ENCODE results near the gene TGM5.
"Not testable (repeated sequence)": the region's sequence is repeated elsewhere in the genome, so short reads cannot be mapped to it uniquely, and the experiment has no call there.

TGM5 gene

DNA sequence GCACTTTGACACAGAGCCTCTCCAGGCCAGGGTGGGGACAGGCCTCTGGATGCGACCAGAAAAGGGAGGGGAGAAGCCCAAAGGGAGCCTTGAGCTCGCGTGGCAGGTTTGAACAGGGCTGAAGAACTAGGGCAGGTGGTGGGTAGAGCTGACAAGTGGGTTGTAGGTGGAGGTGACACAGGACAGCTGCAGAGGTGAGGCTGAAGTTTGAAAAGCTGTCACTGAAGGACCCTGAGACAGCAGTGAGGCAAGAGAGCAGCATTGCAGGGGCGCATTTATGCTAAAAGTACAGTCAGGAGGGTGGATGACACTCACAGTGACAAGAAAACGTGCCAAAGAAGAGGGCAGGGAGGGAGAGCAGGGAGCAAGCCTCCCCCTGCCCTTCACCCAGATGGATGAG lies 24.1 kb downstream of the TGM5 start:
- no peak for DNase-seq

DNA sequence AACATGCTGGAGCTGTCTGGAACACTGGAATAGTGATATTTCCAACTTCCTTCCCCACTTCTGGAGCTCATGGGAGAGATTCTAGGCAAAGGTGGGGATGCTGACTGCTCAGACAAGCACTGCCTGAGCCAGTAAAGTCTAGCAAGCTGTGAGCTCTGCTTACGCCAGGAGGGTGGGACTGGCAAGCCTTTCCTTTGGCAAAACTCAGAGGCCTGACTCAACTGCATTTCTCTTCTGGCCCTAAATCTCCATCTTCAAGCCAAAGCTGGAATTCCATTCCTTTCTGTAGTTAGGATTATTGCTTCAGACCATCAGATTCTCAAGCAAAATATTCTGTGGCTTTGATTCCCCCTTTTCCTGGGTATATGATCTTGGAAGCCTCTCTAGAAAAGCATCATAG lies 25.6 kb downstream of the TGM5 start:
- DNase-seq, result no peak

DNA sequence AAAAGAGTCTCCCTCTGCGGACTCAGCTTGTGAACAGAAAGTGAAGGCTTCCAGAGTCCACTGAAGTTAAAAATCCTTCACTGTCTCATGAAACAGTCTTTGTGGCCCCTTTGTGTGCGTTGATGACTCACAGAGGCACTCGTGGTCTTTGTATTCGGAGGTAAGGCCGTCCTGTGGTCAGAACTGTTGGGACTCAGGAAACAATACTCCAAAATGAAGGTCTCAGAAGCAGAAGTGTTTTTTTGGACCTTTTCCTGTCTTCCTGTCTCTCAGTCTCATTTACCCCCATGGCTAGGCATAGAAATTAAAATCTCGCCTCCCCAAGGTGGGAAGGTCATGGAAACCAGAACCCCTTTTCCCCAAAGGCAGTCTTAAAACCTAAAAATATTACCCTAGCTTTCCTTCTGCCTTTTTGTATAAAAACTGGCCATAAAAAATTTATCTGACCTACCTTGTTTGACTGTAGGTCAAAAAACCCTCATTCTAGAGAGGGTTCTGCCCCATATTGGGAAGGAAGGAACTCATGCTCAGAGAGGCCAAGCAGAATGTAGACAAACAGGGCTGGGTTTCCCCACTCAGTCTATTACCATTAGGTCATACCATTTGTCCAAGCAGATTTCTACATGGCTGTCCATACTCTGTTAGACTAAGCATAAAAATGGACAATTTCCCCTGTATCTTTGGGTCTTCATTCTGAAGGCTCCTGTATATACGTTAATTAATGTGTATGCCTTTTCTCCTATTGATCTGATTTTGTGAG lies 26.8 kb downstream of the TGM5 start:
- no peak for DNase-seq

DNA sequence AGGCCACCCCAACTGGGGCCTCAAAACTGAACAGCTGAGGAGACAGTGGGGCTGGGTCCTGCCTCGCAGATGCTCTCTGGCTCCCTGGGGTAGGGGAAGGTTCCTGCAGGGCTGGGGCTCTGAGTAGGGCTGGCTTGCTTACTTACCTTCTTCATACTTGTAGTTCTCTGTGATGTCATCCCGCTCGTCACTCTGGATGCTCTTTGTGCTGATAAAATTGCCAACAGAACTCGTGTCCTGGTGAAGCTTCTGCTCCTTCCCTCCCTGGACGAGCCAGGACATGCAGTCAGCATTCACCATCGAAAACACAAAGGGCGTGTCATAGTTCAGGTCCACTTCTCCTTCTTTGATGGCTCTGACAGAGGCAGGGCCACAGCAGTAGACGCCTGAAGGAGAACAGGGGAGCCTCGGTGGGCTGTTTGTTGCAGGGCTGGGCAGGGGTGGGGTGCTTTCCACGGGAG lies 28.0 kb downstream of the TGM5 start:
- DNase-seq, result no peak

DNA sequence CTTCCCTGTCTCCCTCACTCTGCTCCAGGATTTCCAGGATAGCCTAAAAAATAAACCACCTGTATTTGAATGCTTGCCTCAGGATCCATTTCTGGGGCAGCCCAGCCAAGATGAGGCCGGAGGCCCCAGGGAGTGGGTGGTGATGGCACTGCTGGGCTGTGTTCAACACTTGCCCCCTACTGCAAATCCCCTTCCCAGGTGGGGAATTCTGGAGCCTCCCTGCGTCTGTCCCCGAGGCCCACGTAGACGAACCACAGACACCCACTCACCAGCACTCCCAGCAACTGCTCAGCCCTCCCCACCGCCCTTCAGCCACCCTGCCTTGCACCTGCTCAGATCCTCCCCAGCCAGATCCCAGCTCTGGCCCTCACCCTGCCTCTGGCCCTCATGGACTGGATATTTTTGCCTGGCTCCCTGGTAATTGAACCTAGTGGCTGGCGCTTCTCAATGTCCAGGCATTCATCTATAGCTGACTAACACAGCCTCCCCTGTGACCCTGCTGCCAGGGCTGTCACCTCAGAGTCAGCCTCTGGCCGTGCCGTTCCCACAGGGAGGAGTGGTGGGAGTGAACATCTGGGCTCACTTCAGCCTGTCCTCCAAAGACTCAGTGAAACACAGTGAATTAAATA lies 28.8 kb downstream of the TGM5 start:
- DNase-seq, result no peak

DNA sequence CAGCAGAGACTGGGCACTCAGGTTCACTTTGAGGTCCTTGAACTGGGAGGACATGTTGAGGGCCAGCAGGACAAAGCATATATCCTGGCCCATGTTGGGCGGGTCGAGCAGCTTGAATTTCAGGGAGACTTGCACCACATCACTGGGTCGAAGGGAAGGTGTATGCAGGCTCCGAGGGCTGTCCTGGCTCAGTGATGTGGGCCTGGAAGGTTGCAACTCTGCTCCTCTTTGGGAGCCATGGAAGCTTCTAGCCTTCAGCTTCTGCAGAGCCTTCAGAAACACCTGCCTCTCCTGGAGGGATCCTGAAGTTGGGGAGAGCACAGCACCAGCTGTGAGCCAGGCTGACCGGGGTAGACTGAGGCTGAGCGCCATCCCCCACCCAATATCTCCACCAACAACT lies 31.2 kb downstream of the TGM5 start:
- DNase-seq, result no peak

DNA sequence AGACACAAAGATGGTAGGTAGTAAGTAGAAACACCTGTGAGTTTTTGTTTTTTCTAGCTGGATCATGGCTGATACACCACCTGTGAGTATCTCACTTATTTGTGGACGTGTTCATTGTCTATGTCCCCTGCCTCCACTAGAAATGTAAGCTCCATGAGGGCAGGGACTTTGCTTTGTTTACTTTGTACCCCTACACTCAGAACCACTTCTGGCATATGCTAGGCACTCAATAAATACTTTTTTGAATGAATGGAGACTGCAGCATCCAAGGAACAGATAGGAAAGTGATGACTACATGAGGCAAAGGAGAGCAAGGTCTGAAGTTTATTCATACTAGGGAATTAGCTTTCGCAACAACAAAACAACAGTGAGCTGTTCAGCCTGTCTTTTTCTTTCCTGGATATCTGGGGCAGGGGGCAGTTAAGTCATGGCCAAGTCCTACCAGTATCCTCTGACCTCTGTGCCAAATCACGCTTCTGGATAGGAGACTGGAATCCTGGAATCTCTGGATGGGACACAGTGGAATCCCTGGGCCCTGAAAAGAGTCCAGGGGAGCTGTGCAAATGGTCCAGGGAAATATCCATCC lies 34.3 kb downstream of the TGM5 start:
- no peak for DNase-seq

DNA sequence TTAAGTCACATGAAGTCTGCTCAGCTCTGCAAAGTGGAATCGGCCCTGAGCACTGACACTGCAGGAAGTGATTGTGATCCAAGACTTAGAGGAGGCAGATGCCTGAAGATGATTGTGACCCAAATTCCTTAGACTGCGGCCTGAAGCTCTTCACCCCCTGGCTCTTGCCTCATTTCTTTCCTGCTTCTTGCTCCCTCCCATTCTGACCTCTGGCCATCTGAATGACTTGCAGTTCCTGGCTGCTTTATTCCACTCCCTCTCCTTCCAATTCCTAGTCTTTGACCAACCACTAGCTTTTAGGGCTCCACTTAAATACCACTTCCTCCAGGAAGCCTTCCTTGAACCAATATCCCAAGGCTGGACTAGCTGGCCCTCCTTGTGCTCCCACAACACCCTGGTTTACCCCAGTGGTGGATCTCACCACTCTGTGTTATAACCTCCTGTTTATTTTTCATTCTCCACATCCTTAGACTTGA lies 36.0 kb downstream of the TGM5 start:
- DNase-seq, result no peak

DNA sequence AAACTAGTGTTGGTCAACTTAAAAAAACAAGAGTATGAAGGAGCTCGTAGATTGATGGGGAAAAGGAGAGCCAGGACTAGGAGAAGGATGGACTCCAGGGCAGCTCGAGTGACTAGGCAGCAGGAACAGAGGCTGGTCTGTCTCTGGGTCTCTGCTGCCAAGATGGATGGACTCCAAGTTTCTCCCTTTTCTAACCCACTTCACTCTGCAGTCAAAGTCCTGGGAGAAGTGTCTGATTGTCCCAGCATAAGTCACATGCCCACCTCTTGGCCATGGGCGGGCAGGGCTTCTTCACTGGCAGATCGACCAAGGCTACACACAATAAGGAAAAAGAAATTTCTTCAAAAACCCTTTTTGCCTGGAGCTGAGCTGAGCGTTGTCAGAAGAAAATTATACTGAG lies 36.8 kb downstream of the TGM5 start:
- no peak for DNase-seq

DNA sequence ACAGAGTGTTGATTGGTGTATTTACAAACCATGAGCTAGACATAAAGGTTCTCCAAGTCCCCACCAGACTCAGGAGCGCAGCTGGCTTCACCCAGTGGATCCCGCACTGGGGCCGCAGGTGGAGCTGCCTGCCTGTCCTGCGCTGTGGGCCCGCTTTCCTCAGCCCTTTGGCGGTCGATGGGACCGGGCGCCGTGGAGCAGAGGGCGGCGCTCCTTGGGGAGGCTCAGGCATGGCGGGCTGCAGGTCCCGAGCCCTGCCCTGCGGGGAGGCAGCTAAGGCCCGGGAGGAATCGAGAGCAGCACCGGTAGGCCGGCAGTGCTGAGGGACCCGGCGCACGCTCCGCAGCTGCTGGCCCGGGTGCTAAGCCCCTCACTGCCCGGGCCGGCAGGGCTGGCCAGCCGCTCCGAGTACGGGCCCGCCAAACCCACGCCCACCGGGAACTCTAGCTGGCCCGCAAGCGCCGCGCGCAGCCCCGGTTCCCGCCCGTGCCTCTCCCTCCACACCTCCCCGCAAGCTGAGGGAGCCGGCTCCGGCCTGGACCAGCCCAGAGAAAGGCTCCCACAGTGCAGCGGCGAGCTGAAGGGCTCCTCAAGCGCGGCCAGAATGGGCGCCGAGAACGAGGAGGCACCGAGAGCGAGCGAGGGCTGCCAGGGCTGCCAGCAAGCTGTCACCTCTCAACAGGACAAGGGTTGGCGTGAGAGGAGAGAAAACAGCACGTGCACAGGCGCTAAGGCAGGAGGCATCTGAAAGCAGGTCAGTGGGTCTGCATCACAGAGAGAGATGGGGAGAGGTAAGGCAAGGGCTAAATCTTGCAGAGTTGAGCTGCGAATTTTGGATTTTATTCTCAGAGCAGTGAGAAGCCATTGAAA lies 40.1 kb downstream of the TGM5 start:
- no peak for DNase-seq

DNA sequence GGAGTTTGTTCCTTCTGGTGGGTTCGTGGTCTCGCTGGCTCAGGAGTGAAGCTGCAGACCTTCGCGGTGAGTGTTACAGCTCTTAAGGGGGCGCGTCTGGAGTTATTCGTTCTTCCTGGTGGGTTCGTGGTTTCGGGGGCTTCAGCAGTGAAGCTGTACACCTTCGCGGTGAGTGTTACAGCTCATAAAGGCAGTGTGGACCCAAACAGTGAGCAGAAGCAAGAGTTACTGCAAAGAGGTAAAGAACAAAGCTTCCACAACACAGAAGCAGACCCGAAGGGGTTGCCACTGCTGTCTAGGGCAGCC lies 40.8 kb downstream of the TGM5 start:
- DNase-seq, result not testable (repeated sequence)

DNA sequence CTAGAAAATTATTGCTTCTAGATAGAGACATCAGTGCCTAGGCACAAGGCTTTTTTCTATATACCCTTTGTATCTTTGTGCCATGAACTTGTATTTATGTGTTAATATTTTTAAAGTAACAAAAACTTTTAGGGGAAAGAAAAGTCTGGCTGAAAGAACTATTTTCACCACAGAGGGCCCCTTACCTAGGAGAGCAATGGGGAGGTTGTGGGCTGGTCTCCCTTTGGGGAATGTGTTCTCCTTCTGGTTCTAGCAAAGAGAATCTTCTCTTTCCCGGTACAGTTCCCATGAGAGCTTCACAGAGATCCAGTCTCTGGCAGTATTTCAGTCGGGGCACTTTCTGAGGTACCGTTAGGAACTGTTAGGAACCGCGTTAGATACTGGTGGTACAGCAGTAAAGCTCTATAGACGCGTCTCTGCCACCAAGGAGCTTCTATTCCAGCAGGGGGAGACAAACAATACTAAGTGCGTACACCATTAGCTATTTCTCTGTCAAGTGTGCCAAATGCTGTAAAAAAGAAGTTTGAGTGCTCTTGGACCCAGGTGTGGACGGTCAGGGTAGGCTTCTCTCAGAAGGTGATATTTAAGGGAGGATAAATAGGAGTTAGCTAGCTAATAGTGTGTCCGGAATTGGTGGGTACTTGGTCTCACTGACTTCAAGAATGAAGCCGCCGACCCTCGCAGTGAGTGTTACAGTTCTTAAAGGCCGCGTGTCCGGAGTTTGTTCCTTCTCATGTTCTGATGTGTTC lies 41.4 kb downstream of the TGM5 start:
- DNase-seq, result peak in 1 of 2 experiments; percentile 62

DNA sequence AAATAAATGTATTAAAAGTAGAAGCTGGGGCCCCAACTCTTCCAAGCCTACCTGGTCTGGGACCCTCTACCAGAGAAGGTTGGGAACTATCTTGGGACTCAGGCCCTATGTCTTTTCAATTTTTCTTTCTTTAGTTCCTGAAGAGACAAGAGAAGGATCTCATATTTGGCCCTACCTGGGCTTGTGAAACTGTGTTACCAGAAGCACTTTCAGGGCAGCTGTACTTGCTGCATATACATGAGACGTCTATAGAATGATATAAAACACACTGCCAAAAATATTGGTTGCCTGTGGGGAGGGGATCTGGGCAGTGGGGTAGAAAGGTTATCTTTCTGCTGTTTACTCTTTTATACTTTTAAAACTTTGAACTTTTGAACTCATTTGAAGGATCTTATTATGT lies 45.3 kb downstream of the TGM5 start:
- no peak for DNase-seq

DNA sequence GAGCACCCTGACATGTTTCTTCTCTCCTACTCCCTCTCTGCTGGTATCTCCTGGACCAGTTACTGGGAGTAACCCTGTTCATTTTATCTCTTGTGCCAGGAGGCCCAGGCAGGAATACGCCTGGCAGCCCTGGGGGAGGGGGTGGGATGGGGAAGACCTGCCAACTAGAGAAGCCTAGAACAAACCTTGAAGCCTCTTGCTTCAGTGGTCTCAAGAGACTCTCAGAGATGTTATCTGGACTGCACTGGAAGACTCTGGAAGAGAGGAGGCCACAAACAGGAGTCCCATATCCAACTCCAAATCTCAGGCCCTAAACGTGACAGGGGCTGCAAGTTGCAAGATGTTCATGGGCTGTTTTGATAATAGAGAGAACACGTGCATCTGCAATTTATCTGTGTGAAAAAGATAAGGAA lies 45.7 kb downstream of the TGM5 start, which contains the start of gene EPB42:
EPB42 (minus strand) TSS at position 28 of the 413 bp plus-strand sequence. CDS start 193 bp downstream, outside the sequence.
- DNase-seq, result no peak

DNA sequence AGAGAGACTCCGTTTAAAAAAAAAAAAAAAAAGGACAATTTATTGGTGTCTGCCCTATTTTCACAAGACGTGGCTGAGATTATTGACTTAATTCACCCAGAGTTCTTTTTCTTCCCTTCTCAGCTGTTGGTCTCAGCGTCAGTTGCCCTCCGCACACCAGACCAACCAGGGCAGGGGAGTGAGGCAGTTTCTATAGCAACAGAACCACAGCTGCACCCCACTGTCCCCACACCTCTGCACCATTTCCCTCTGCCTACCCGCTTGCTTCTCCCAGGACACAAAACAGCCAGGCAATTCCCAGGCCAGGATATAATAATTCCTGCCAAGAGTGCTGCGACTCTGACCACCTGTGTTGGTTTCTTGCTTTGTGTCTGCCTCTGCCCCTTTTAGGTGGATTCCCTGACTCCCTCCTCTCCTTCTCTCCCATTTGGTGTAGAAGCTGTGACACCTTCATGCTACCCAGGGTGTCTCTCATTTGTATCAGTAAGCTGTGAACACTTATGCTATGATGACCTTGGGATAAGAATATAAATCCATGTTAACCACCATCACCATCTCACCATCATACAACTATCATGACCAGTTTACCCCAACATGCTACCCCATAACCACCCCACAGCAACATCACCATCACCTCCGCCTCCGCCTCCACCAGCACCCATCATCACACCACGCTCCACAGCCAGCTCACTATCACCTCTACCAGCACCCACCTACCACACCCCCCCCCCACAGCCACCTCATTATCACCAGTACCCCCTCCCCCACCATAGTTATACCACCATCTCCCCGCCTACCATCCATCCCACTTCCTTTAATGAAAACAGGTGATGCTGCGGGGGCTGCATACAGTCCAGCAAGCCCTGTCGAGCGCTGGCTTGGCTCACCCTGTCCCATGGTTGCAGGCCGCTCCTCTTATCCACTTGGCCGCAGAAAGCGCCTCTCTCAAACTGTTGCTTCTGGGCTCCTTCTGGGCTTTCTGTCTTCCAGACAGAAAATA lies 46.5 kb downstream of the TGM5 start:
- DNase-seq, result no peak

DNA sequence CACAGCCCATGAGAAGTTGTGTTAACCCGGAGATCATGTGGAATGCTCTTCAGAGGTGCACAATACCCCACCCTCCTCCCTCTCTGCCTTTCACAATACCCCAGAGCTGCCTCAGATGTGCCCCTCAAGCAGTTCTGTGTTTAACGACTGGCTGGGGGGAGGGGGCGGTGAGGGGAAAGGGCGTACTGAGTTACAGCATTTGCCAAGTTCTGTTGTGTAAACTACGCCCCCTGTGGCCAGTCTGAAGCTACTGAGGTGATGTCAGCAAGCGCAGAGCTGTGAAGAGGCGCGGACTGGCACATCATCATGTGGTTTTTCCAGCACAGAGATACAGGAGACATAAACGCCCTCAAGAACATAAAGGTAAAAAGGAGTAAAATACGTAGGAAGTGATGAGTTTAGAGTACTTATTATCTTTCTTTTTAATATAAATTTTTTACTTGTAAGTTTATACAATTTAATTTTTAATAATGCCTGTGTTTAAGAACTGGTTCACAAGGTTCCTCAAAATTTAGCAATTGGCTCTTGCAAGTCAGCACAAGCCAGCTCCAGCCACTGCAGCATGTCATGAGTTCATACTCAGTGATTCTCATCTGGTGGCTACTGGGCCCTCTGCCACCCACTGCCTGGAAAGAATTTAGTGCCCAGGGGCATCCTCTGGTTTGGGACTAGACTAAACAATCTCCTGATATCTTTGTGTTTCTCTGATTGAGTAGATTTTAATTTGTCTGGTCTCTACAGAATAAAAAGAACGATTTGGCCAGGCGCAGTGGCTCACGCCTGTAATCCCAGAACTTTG lies 47.6 kb downstream of the TGM5 start:
- DNase-seq, result no peak

DNA sequence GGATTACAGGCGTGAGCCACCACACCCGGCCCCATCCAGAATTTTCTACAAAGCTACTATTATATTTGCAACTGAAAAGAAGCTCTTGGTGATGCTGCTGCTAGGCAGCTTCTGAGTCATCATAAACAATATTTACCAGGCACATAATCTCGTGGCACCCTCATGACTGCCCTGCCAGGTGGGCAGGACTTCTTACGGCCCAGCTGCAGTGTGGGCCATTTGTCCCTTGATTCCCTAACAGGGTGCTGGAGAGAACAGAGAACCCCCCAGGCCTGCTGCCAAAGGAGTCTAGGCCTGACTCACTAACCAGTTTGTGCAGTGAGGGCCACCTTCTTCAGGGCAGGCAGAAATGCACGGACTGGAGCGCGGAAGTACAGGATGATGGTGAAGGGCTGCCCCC lies 50.8 kb downstream of the TGM5 start:
- DNase-seq, result no peak

DNA sequence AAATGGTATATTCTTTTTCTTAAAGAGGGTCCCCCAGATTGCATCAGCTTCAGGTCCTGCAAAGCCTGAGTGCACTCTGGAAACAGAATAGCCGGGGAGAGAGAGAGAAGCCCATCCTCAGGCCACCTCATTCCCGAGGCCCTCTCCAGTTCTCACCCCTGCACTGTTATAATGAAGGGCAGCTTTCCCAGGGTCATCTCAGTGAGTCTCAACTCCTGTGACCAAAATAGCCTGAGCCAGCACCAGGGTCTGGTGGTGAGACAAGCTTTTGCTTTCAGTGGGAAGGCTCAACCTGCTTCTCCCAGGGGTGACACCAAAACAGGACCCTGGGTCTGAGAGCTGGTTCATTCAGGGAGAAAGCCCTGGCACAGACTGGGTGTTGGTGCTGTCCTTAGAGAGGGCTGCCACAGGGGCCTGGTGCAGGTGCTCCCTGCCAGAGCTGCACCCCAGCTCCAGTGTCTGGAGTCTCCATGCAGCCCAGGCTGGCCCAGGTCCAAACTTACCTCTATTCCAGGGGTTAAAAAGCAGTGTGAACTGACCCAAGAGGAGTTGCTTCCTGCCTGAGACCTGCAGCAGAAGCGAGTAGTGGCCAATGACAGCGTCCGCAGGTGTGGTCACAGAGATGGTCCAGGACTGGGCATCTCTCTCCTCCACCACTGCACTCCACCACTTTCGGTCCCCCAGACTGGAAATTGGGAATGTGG lies 52.0 kb downstream of the TGM5 start:
- DNase-seq, result no peak

DNA sequence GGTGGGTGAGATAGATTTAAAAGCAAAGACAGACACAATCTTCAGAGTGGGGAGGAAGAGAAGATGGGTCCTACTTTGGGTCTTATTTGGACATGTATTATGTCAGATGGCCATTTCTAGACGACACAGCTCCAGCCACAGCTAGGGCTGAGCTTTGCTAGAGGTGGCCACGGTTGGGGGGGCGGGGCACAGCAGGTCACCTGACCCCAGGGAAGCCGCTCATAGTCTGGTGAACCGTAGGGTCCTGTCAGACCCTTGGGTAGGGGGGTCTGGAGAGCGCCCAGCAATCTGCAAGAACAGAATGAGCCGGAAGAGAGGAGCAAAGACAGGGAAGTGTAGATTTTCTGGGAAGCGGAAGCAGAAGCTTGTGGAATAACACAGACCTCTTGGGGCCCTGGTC lies 52.6 kb downstream of the TGM5 start:
- no peak for DNase-seq

DNA sequence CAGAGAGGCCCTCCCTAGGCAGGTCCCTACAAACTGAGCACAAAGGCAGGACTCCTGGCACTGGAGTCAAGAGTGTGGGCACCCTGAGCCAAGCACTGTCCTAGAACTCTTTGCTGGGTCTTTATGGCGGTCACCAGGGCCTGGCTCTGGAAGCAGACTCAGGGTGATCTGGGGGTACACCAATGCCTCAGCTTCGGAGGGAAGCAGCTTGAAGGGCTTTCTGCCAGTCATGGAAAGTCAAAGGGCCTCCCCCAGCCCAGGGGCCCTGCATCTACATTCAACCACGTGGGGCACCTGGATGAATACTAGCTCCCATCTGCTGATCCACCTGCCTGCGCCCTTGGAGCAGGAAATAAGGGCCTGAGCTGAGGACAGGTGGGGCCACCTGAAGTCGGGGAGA lies 53.3 kb downstream of the TGM5 start:
- no peak for DNase-seq
